A204.1 (cell line): Measurements from ENCODE around the gene FNDC3B.

ENCODE experiments used
- FAIRE-seq: peaks from 2 replicates; lab custom pipeline; 2012; peaks lifted over from hg19 to GRCh38; lab: Jason Lieb, UNC

FNDC3B gene

GRCh38 chr3:172171396-172172075, 132.2 kb downstream of the FNDC3B start:
- FAIRE-seq: no peak

GRCh38 chr3:172173316-172174254, 134.2 kb downstream of the FNDC3B start:
- FAIRE-seq: no peak

GRCh38 chr3:172174513-172175253, 135.3 kb downstream of the FNDC3B start:
- FAIRE-seq: no peak

- no peak for FAIRE-seq
These were observed 135.8 kb downstream of the FNDC3B start for GRCh38 chr3:172175254-172175599.

GRCh38 chr3:172176061-172176770, 136.8 kb downstream of the FNDC3B start:
- no peak for FAIRE-seq

- no peak for FAIRE-seq
These were observed 137.7 kb downstream of the FNDC3B start for GRCh38 chr3:172177046-172177445.

GRCh38 chr3:172177803-172178316, 138.5 kb downstream of the FNDC3B start:
- FAIRE-seq: no peak

- FAIRE-seq: no peak
These were observed 140.5 kb downstream of the FNDC3B start for GRCh38 chr3:172179680-172180399.

GRCh38 chr3:172180473-172180872, 141.1 kb downstream of the FNDC3B start:
- no peak for FAIRE-seq

- FAIRE-seq: no peak
These were observed 142.7 kb downstream of the FNDC3B start for GRCh38 chr3:172181932-172182586.

GRCh38 chr3:172182797-172183196, 143.4 kb downstream of the FNDC3B start:
- FAIRE-seq: no peak

GRCh38 chr3:172184106-172184822, 144.9 kb downstream of the FNDC3B start:
- FAIRE-seq: no peak

GRCh38 chr3:172185907-172186306, 146.5 kb downstream of the FNDC3B start:
- peak; percentile 85 for FAIRE-seq

GRCh38 chr3:172186607-172187006, 147.2 kb downstream of the FNDC3B start:
- FAIRE-seq: no peak

GRCh38 chr3:172187511-172187910, 148.1 kb downstream of the FNDC3B start:
- FAIRE-seq: no peak

- FAIRE-seq: no peak
These were observed 149.1 kb downstream of the FNDC3B start for GRCh38 chr3:172188511-172188910.

- no peak for FAIRE-seq
These were observed 149.8 kb downstream of the FNDC3B start for GRCh38 chr3:172189213-172189612.

GRCh38 chr3:172189987-172190603, 150.7 kb downstream of the FNDC3B start:
- no peak for FAIRE-seq

- FAIRE-seq: no peak
These were observed 151.6 kb downstream of the FNDC3B start for GRCh38 chr3:172190980-172191379.

GRCh38 chr3:172191629-172192028, 152.3 kb downstream of the FNDC3B start:
- FAIRE-seq: no peak
